ENCODE measurements around the gene SLC15A4. TPM values are rescaled to one million over a fixed set of nuclear protein-coding genes. Genes with fewer than 3 reads are reported as not detected.

SLC15A4 gene
- total RNA-seq, 1 experiment from 2014 or later: 20.6 TPM

GRCh38 chr12:128772249-128772648 lies 51.5 kb downstream of the SLC15A4 start:
- 0 out of 2 replicates have a peak, but pooled peaks cover under 1% of the 10 kb centered on the region for H3K27me3 ChIP-seq (ENCODE audit: insufficient read depth, low read length)
- H3K36me3 ChIP-seq (ENCODE audit: control insufficient read depth in 1 of 2, insufficient read depth in 2 of 2, low read length in 2 of 2): no peaks in the 10 kb centered on the region
- TF ChIP-seq SIN3A (IDR thresholded peaks at IDR 0.05; ENCODE audit: low read depth) (no peak), CBX3 (IDR thresholded peaks at IDR 0.05; ENCODE audit: low read depth) (no peak), ELF1 (IDR thresholded peaks at IDR 0.05; ENCODE audit: borderline replicate concordance, low read depth) (no peak), REST (IDR thresholded peaks at IDR 0.05; ENCODE audit: low read depth) (no peak), YY1 (IDR thresholded peaks at IDR 0.05; ENCODE audit: extremely low read depth, insufficient replicate concordance, low read depth, low read length) (no peak), ZFX (IDR thresholded peaks at IDR 0.05) (no peak), ATF3 (IDR thresholded peaks at IDR 0.05) (no peak), EZH2phosphoT487 (IDR thresholded peaks at IDR 0.05; ENCODE audit: borderline replicate concordance) (no peak)
- no peaks in the 10 kb centered on the region for H3K9me2 ChIP-seq (ENCODE audit: insufficient read depth)
- H4K20me1 ChIP-seq (ENCODE audit: insufficient read depth): no peaks in the 10 kb centered on the region
- H3K9ac ChIP-seq (ENCODE audit: low read length): no peak overlapping the region
- intact Hi-C loops (cut with micrococcal nuclease): no loop called here
- no peak overlapping the region for H3K27ac ChIP-seq (ENCODE audit: low read depth, low read length)
- POLR2A ChIA-PET: no interaction called here
- CTCF ChIA-PET: interaction anchor here (1.3 kb wide), 1 partner anchor 10 kb away, joined by 3 read pairs; no protein-coding TSS in a partner anchor
- no peak for ATAC-seq
- H3K4me1 ChIP-seq (ENCODE audit: control insufficient read depth in 1 of 2, insufficient read depth in 2 of 2, low read length in 2 of 2): no peaks in the 10 kb centered on the region
- H3K79me2 ChIP-seq (ENCODE audit: insufficient read depth, low read length): no peaks in the 10 kb centered on the region
- H2AFZ ChIP-seq (ENCODE audit: low read depth, low read length, poor library complexity, severe bottlenecking): no peak overlapping the region
- RAD21 ChIA-PET (ENCODE audit: low non-redundant PET in 1 of 2, low total read pairs in 2 of 2, uncharacterized antibody in 2 of 2, unreplicated experiment in 2 of 2): no interaction called here
- H3K9me3 ChIP-seq (ENCODE audit: control insufficient read depth in 1 of 2, insufficient read depth in 1 of 2, low read depth in 1 of 2, low read length in 2 of 2): no peaks in the 10 kb centered on the region
- DNase-seq (ENCODE audit: low read depth, low spot score): no peak
- BruUV-seq (replicated peaks): no TSS peak
- H3K4me2 ChIP-seq (ENCODE audit: low read length): no peak overlapping the region
- no peak overlapping the region for H3K4me3 ChIP-seq (replicated peaks in 1 of 2; ENCODE audit: low read depth in 1 of 2, low read length in 2 of 2)
